IPS DF 19.7 (cell line): Measurements from ENCODE around the gene MVK.

Source experiments
- DNase-seq: peaks from one replicate; pipeline ENCODE4 v3.0.0-alpha.2; 2013; ENCODE audit warnings: low read depth, low spot score

The MVK gene

DNA sequence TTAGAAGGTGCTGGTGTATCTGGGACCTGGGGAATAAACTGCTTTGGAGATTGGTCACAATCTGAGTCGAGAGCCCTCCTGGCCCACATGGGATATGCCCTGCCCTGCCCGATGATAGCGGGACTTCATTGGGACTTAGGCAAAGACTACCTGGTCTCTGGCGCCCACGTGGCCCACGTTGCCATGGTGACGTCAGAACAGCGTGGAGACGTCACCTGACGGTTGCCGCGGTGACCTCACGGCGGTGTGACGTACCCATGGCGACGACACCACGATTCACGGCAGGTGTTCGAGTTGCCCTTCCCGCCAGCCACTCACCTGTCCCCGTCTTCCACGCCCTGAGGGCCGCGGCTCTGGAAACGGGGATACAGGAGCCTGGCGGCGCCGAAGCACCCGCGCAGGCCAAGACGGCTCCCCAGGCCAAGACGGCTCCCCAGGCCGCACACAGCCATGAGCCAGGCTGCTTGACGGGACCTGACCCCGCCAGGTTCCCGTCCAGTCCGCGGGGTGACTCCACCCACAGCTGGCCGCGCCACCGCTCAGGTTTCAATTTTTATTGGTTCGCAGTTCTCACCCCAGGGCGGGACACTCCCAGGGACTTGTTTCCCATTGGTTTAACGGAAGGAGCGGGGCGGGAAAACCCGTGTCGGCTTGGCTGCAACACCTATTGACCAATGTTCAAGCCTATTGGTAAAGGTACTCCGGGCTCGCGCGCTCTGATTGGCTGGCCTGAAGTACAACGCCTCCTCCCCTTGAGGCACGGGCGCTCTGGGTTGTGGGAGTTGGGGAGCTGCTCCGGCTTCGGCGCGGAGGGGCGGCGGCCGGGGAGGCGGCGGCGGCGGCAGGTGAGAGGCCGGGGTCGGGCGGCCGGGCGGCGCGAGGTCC lies at the start of gene MVK, which contains the start of gene MMAB:
MVK (plus strand) TSS at position 766 of the 885 bp plus-strand sequence. CDS start 1,029 bp downstream, outside the sequence.
MMAB (minus strand) TSS at position 476 of the 885 bp plus-strand sequence; CDS start at position 452, 24 bp downstream.
- DNase-seq = peak; percentile 99

DNA sequence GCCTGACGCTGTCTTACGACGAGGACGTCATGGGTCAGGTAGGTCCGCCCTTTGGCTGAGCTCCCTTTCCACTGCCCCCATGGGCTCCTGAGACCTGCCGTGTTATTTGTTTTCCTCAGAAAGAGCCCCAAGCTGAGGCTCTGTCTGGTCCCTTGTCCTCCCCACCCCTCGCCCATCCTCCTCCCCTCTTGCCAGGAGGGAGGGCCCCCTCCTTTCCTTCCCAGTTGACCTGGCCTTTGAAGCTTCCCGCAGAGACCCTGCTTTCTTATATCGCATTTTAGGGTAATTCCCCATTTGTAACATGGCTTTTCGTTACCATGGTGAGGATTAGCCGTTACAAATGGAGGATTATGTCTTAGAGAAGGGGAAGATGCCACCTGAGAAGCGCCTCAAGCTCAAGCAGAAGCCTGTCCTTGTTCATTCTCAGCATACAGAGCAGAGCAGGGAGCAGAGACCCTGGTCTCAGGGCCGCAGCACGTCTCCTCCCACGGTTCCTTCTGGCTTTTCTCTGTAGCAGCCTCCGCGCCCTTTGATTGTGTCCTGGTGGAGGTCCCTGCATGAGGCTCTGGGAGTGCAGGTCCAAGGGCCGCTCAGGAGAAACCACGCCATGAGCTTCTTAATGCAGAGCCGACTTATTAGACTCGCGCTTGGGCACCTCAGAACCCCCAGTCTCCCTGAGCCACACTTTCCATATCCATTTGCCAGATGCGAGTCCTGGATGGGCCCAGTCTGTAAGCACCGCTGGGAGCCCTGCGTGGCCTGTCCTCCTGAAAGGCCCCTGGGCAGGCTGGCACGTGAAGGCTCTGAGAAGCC lies 48.9 kb upstream of the MVK start:
- no peak for DNase-seq

DNA sequence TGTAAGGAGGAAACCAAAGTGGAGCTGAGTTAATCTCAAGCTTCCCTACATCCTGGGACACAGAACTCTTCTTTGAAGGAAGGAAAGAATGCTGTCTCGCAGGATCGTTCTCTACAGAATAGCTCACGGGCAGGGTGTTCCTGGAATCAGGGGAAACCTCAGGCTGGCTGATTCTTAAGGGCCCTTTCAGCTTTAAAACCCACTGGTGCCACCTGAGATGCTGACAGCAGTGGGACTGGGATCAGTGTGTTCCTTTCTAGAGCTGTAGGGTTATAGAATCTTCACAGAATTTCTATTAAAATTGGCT lies 48.4 kb upstream of the MVK start:
- no peak for DNase-seq

DNA sequence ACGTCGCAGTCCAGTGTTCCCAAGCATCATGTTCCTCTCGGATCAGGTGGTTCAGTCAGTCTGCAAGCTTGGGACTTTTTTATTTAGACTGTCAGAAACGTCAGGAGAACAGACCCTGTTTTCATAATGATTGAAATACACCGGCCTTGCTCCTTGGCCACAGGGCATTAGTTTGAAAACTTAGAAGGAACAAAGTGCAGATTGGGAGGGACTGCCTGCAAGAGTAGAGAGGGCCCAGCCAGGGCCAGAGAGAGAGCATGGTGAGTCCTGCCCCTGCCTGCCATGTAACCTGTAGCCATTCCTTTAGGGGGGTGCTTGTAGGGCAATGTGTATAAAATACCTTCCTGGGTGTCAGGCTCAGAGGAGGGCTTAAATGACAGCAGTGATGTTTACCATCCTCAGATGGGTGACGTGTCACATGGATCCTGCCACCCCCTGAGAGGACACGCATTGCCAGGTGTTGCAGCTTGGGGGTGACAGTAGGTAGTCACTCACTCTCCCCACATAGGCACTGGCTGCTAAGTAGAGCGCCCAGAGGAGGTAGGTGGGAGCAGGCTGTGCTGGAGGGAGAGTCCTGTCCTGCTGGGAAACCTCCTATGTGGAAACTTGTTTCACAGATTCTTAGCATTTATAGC lies 46.0 kb upstream of the MVK start:
- DNase-seq = no peak

- DNase-seq = no peak
Observed at GRCh38 chr12:109529691-109530640, 43.6 kb upstream of the MVK start.

DNA sequence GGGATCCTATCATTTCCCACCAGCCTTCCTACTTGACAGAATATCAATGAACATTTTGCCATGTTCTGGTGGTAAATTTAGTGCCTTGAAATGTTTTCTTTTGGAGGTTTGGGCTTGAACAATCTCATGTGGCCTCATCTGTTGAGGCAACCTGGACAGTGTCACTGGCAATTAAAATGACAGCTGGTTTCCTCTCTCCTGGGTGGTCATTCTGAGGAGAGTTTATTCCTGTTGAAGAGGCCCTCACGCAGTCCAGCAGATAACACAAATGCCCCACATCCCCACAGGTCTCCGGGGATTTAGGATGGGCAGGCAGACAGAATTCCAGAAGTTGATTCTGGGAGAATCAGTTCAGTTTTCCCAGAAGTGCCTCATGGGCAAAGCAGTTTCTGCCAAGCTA lies 42.2 kb upstream of the MVK start:
- DNase-seq = no peak

DNA sequence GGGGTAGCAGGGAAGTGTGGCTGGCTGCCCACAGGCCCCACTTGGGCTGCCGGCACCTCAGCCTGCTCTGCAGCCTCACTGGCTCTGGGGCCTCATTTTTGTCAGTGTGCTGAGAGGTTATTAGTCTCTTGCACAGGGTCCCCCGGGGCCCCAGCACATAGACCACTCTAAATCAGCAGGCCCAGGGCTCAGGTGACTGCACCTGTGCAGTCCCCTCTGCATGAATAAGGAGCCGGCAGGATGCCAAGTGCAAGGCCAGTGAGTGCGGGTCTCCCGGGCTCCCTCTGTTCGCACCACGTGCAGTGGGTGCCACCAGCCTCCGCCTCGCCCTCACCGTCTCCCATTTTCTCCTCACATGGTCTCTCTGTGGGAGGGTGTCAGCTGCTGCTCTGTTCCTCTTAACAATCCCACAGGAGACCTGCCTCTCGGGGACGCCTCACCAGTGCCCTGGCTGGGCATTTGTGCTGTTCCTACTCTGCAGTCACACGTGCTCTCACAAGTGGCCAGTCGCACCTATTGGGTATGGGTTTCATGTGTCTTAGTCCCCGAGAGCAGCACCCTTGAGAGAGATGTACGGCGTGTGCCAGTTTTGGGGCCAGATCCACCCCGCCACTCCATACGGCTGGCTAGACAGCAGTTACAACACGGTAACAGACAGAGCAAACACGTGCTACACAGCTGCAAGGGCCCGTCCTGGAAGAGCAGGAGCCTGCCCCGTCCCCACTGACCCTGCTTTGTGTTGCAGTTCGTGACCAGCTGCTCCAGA lies 40.7 kb upstream of the MVK start:
- DNase-seq = no peak

DNA sequence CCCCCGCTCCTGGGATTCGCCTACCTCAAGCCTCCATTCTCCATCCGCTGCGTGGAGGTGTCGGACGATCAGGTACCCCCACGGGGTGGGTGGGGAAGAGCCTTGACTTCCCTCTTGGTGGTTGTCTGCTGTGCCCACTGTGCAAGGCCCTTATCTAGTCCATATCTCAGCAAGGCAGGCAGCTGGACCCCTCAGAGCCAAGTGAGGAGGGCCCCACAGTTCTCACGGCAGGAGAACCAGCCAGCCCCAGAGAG lies 40.2 kb upstream of the MVK start:
- DNase-seq = no peak

DNA sequence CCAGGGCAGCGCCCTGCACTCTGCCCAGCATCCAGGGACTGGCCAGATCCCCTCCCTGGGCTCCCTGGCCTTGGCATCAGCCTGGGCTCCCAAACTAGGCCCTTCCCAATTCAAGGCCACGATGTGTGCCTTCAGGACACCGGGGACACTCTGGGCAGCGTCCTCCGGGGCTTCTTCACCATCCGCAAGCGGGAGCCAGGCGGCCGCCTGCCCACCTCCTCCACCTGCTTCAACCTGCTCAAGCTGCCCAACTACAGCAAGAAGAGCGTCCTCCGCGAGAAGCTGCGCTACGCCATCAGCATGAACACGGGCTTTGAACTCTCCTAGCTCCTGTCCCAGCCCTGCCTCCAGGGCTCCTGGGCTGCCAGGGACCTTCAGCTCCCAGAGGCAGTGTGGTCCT lies 39.1 kb upstream of the MVK start:
- no peak for DNase-seq

- no peak for DNase-seq
Observed at GRCh38 chr12:109535231-109535862, 38.2 kb upstream of the MVK start.

DNA sequence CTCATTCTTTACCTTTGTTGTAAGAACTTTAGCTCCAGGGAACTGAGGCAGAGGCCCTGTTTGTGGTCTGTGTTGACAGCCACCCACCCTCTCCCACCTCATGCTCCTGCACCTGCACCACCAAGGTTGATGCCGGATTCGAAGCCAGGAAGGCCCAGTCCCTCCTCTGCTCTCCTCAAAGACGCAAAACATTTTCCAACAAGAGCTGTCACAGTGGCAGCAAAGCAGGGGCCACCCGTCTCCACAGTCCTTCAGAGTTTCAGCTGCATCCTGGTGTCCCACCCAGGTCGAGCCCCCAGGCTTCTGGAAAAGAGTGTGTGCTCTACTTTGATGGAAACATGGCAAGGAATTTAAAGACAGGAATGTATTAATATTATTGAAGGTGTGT lies 37.7 kb upstream of the MVK start:
- DNase-seq = no peak

GRCh38 chr12:109537136-109537535 lies 36.5 kb upstream of the MVK start:
- no peak for DNase-seq

GRCh38 chr12:109538191-109538863 lies 35.3 kb upstream of the MVK start:
- DNase-seq = no peak

DNA sequence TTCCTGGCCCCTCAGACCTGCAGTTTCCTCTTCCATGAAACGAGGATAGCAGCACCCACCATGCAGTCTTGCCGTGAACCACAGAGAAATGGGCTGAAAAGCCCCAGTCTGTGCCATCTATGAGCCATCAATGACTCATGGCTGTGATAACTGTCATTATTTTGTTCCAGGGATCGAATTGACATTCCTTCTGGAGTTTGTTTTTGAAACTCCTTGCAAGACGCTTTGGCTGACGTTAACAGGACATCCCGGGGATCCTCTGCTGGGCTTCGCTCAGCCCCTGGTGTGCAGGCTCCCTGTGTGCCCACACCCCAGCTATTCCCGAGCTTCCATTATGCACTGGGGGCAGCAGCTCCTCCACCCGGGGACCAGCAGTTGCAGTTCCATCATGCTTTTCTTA lies 34.1 kb upstream of the MVK start:
- no peak for DNase-seq

- DNase-seq = no peak
Observed at GRCh38 chr12:109540526-109541412, 32.8 kb upstream of the MVK start.

DNA sequence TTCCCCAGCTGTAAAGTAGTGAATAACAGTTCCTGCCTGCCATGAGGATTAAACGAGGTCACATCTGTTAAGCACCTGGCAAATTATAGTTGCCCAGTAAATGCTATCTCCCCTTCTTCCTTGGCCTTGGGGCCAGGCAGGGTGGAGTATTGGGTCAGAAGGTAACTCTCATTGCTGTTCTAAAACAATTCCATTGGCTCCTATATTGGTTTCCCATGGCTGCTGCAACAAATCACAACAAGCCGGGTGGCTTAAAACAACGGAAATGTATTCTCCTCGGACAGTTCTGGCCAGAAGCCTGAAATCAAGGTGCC lies 32.2 kb upstream of the MVK start:
- no peak for DNase-seq

DNA sequence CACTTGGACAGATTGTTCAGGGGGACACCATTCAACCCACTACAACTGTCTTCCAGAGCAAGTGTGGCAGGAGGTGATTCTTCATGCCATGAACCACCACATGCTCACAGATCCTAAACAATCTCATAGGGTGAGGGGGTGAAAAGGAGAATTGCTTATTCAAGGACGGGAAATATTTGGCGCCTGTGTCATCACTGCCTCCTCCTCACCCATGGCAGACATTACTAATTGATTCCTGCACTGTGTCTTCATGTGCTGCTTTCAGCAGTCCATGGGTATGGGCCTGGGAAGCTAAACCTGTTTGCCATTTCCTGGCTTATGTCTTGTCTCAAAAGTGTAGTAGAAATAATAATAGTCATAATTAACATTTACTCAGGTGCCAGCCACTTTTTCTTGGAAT lies 31.6 kb upstream of the MVK start:
- DNase-seq = no peak

DNA sequence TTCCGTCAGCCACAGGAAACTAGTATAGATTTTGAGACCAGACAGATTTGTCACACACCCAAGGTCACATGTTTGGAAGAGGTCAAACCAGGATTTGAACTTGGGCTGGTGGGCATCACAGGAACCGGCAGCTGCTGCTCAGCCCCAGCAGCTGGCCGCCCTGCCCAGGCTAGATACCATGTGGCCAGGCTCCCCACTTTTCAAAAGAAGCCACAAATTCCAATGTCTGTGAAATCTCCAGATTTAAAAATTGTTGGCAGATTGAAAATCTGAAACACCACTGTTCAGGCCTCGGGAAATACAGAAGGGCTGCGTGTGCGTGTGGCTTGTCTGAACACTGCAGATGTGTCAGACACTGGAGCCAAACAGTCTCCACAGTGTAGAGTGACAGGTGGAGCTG lies 30.7 kb upstream of the MVK start:
- DNase-seq = no peak

DNA sequence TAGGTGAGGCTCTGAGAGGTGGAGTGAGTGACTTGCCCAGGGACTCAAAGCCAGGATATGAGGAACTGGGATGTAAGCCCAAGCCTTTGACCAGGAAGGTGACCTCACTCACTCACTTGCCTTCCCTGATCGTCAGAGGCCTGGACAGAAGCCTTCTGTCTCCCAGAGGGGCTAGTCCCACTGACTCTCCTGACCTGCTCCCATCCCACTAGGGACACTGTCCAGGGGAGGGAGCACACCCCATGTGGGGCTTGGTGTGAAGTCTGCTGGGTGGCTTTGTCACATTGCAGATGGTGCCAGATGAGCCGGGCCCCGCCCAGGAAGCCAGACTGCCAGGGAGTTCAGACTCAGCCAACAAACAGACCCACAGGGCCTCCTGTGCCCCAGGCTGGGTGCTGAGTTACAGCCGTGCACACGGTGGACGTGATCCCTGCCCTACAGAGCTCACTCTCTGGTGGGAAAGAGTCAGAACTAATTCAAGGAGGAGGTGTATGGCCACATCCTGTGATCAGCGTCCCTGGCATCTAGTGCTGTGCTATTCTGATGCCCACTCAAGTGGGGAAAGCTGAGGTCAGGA lies 28.6 kb upstream of the MVK start:
- no peak for DNase-seq
